GM23248 (cell line): ENCODE data around the gene NISCH. TPM values are rescaled to one million over a fixed set of nuclear protein-coding genes. Genes with fewer than 3 reads are reported as not detected.
A peak's percentile ranks its signal among the peaks of the same experiment; 100 is the strongest.

Experiments used
- DNase-seq: peaks from one replicate; pipeline ENCODE4 v3.0.0-alpha.2; 2015
- H2AFZ ChIP-seq: fragments of 200-600 bp; sonication (generic); 2 replicates; pipeline ENCODE4 v1.6.1; 2016; ENCODE audit warnings: antibody characterized with exemption
- H3F3A ChIP-seq: fragments of 200-600 bp; sonication (generic); 2 replicates; pipeline ENCODE4 v1.6.1; 2016; ENCODE audit warnings: mild to moderate bottlenecking, antibody characterized with exemption, mixed run types; ENCODE audit not compliant: insufficient read depth
- H3K27ac ChIP-seq: fragments of 200-600 bp; sonication (generic); 2 replicates; pipeline ENCODE4 v1.5.1; 2016; ENCODE audit warnings: mild to moderate bottlenecking
- H3K27me3 ChIP-seq: fragments of 200-600 bp; sonication (generic); replicated peaks from 2 replicates; pipeline ENCODE4 v1.6.1; 2016; ENCODE audit warnings: mild to moderate bottlenecking; ENCODE audit not compliant: insufficient read depth
- H3K36me3 ChIP-seq: fragments of 200-600 bp; sonication (generic); 2 replicates; pipeline ENCODE4 v1.6.1; 2016; ENCODE audit warnings: low read depth, mild to moderate bottlenecking
- H3K4me1 ChIP-seq: fragments of 200-600 bp; sonication (generic); 2 replicates; pipeline ENCODE4 v1.6.1; 2016; ENCODE audit warnings: mild to moderate bottlenecking; ENCODE audit not compliant: insufficient read depth
- H3K4me2 ChIP-seq: fragments of 200-600 bp; sonication (generic); one replicate; pipeline ENCODE4 v1.6.1; 2016; ENCODE audit warnings: mild to moderate bottlenecking; ENCODE audit not compliant: unreplicated experiment
- H3K4me3 ChIP-seq: fragments of 200-600 bp; sonication (generic); 2 replicates; pipeline ENCODE4 v1.5.1; 2016; ENCODE audit warnings: mild to moderate bottlenecking
- H3K79me2 ChIP-seq: fragments of 200-600 bp; sonication (generic); 2 replicates; pipeline ENCODE4 v1.6.1; 2016; ENCODE audit warnings: mild to moderate bottlenecking; ENCODE audit not compliant: insufficient read depth
- H3K9ac ChIP-seq: fragments of 200-600 bp; sonication (generic); 2 replicates; pipeline ENCODE4 v1.6.1; 2016; ENCODE audit warnings: mild to moderate bottlenecking
- H3K9me2 ChIP-seq: fragments of 200-600 bp; sonication (generic); 2 replicates; pipeline ENCODE4 v1.6.1; 2016; ENCODE audit warnings: mixed run types, mild to moderate bottlenecking, moderate library complexity; ENCODE audit not compliant: insufficient read depth
- H3K9me3 ChIP-seq: fragments of 200-600 bp; sonication (generic); one replicate; pipeline ENCODE4 v1.6.1; 2017; ENCODE audit warnings: low read depth
- H4K20me1 ChIP-seq: fragments of 200-600 bp; sonication (generic); 2 replicates; pipeline ENCODE4 v1.6.0; 2016; ENCODE audit not compliant: insufficient read depth
- EZH2 ChIP-seq: fragments of 200-600 bp; sonication (generic); IDR thresholded peaks from 2 replicates; pipeline ENCODE4 v1.6.1; 2018; ENCODE audit warnings: antibody characterized with exemption, mild to moderate bottlenecking; ENCODE audit not compliant: insufficient read depth, poor library complexity, severe bottlenecking
- EZH2phosphoT487 ChIP-seq: fragments of 200-600 bp; sonication (generic); IDR thresholded peaks from 2 replicates; pipeline ENCODE4 v1.6.1; 2018; ENCODE audit warnings: antibody characterized with exemption, moderate library complexity, mild to moderate bottlenecking, low read depth; ENCODE audit not compliant: insufficient read depth
- WGBS, 2 experiments: methylation state at CpG; one replicate each; pipeline ENCODE4 v1.1.6; 2015 to 2017; ENCODE audit warnings: low lambda C conversion rate in 2 of 2, low coverage in 1 of 2; ENCODE audit errors: missing lambda C conversion rate in 2 of 2; 5-methylcytosine and 5-hydroxymethylcytosine counted together
- in situ Hi-C: fragments of 300-500 bp; cut with MboI; formaldehyde crosslinking; loops from 2 replicates; pipeline ENCODE4 v1.15.0; 2020
- polyA plus RNA-seq: library from polyadenylated mRNA; unstranded; fragments of >200 nt; fragmentation: Nextera tagmentation; extraction: Ambion mirVana; gene quantifications from 2 replicates; pipeline ENCODE4 v1.2.1, GENCODE V29; 2016
- total RNA-seq: library from RNA; depleted of rRNA; stranded (reverse); fragments of >200 nt; shearing (Covaris generic); gene quantifications from 2 replicates; pipeline ENCODE4 v1.2.3, GENCODE V29; 2014

The NISCH gene
- total and polyA plus RNA-seq, 2 experiments from 2014 or later: 32.8 to 53.7 TPM

DNA sequence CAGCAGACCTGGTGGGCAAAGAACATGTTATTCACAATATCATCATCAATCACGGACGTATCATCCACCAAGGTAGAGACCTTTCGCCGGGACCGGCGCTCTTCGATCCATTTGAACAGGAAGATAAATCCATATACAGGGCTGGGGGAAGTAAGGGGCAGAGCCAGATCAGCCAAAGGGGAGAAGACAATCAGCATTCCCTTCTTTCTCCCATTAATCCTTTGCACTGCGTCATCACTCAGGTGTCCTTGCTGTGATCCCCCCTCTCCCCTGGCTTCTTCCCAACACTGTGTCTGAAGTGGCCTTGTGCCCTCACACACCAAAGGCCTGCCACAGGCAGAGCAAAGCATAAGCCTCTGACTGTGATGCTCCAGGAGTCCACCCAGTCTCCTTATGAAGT, 46.9 kb upstream of the NISCH start:
- Histone ChIP-seq H3F3A (peaks cover 12% of the 10 kb centered on the region), H3K79me2 (peaks cover 60% of the 10 kb centered on the region), H3K4me1 (peaks cover 21% of the 10 kb centered on the region), H3K4me2 (peak overlapping the region; percentile 91), H2AFZ (no peak overlapping the region), H3K36me3 (peaks cover 6% of the 10 kb centered on the region; the same call in 1 of the 2 replicates), H4K20me1 (no peaks in the 10 kb centered on the region), H3K27me3 (no peaks in the 10 kb centered on the region), H3K9ac (peak overlapping the region; percentile 99), H3K9me2 (no peaks in the 10 kb centered on the region), H3K4me3 (peak overlapping the region; percentile 95), H3K9me3 (no peaks in the 10 kb centered on the region), H3K27ac (no peak overlapping the region)
- 85 to 87% methylated on average over 8 of the region's 8 CpGs for WGBS, 2 experiments
- in situ Hi-C loops: no loop called here
- TF ChIP-seq EZH2: no peak
- no peak for TF ChIP-seq EZH2phosphoT487
- no peak for DNase-seq

DNA sequence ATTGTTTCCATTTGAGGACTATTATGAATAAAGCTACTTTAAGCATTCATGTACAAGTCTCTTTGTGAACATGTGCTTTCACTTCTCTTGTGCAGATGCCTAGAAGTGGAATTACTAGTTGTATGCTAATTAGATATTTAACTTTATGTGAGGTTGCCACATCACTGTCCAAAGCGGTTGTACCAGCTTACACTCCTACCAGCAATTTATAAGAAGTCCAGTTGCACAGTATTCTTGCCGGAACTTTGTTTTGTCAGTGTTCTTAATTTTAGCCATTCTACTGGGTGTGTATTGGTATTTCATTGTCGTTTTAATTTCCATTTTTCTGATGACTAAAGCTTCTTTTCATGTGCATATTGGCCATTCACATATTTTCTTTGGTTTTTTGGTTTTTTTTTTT, 39.6 kb upstream of the NISCH start:
- Histone ChIP-seq H3K27ac (no peak overlapping the region), H3K9me2 (no peaks in the 10 kb centered on the region), H4K20me1 (no peaks in the 10 kb centered on the region), H3K4me3 (no peak overlapping the region), H3K79me2 (peaks cover 30% of the 10 kb centered on the region), H3K4me2 (no peak overlapping the region), H3K9me3 (no peaks in the 10 kb centered on the region), H3K27me3 (no peaks in the 10 kb centered on the region), H3F3A (peaks cover 11% of the 10 kb centered on the region), H2AFZ (no peak overlapping the region), H3K9ac (no peak overlapping the region), H3K36me3 (no peaks in the 10 kb centered on the region), H3K4me1 (peaks cover 12% of the 10 kb centered on the region)
- no peak for DNase-seq
- TF ChIP-seq EZH2phosphoT487: no peak
- TF ChIP-seq EZH2: no peak
- 83 to 86% methylated on average over 3 of the region's 3 CpGs for WGBS, 2 experiments
- in situ Hi-C loops: no loop called here

GRCh38 chr3:52420388-52420787, 35.0 kb upstream of the NISCH start:
- no peaks in the 10 kb centered on the region for H3K4me1 ChIP-seq
- no peaks in the 10 kb centered on the region for H3K9me3 ChIP-seq
- H3K9me2 ChIP-seq: no peaks in the 10 kb centered on the region
- in situ Hi-C loops: no loop called here
- no peak overlapping the region for H3K4me3 ChIP-seq
- H3K27me3 ChIP-seq: no peaks in the 10 kb centered on the region
- no peak overlapping the region for H3K27ac ChIP-seq
- 39 to 51% methylated on average over 2 of the region's 2 CpGs for WGBS, 2 experiments
- TF ChIP-seq EZH2phosphoT487: no peak
- TF ChIP-seq EZH2: no peak
- H3K9ac ChIP-seq: no peak overlapping the region
- no peaks in the 10 kb centered on the region for H4K20me1 ChIP-seq
- no peak for DNase-seq
- no peak overlapping the region for H3K4me2 ChIP-seq
- H3K36me3 ChIP-seq: no peaks in the 10 kb centered on the region
- no peaks in the 10 kb centered on the region for H3F3A ChIP-seq
- no peaks in the 10 kb centered on the region for H3K79me2 ChIP-seq
- H2AFZ ChIP-seq: no peak overlapping the region

GRCh38 chr3:52422669-52423068, 32.7 kb upstream of the NISCH start:
- Histone ChIP-seq H3K9me3 (no peaks in the 10 kb centered on the region), H2AFZ (no peak overlapping the region), H3F3A (no peaks in the 10 kb centered on the region), H3K4me3 (no peak overlapping the region), H3K9ac (no peak overlapping the region), H3K9me2 (no peaks in the 10 kb centered on the region), H3K27ac (no peak overlapping the region), H4K20me1 (no peaks in the 10 kb centered on the region), H3K4me1 (no peaks in the 10 kb centered on the region), H3K4me2 (no peak overlapping the region), H3K36me3 (no peaks in the 10 kb centered on the region), H3K27me3 (no peaks in the 10 kb centered on the region), H3K79me2 (no peaks in the 10 kb centered on the region)
- in situ Hi-C loops: no loop called here
- no peak for TF ChIP-seq EZH2
- TF ChIP-seq EZH2phosphoT487: no peak
- no peak for DNase-seq
- WGBS, 2 experiments: 85% methylated on average over 3 of the region's 3 CpGs

- Histone ChIP-seq H3F3A (no peaks in the 10 kb centered on the region), H3K27ac (no peak overlapping the region), H3K79me2 (no peaks in the 10 kb centered on the region), H3K9ac (no peak overlapping the region), H3K27me3 (no peaks in the 10 kb centered on the region), H3K4me2 (no peak overlapping the region), H3K36me3 (no peaks in the 10 kb centered on the region), H3K9me3 (no peaks in the 10 kb centered on the region), H3K4me3 (no peak overlapping the region), H3K4me1 (no peaks in the 10 kb centered on the region), H4K20me1 (no peaks in the 10 kb centered on the region), H3K9me2 (no peaks in the 10 kb centered on the region), H2AFZ (no peak overlapping the region)
- in situ Hi-C loops: no loop called here
- no peak for TF ChIP-seq EZH2
- no peak for TF ChIP-seq EZH2phosphoT487
- 38 to 51% methylated on average over 5 of the region's 5 CpGs for WGBS, 2 experiments
- DNase-seq: no peak
Observed at GRCh38 chr3:52423173-52423572, 32.2 kb upstream of the NISCH start.
